Measurements from ENCODE around the gene SRI. TPM values are rescaled to one million over a fixed set of nuclear protein-coding genes. Genes with fewer than 3 reads are reported as not detected.
A peak's percentile ranks its signal among the peaks of the same experiment; 100 is the strongest.

SRI gene
- total and polyA plus RNA-seq, 2 experiments from 2014 or later: 116 to 228 TPM

DNA sequence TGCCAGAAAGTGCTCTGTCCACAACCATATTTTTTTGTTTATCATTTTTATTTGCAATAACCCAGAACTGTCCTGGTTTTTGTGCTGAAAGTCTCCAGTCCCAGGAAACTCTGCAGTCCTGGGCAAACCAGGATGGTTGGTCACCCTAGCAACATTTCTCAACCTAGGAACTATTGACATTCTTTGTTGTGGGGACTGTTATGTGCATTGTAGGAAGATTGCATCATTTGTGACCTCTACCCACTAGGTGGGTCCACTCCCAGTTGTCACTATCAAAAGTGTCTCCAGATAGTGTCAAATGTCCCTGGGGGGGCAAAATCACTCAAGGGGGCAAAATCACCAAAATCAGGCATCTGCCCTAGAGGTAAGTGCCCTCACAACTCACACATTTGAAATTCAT, 14.0 kb upstream of the SRI start:
- no peak for TF ChIP-seq EZH2 (IDR thresholded peaks at IDR 0.05; ENCODE audit: borderline replicate concordance)
- no peaks in the 10 kb centered on the region for H3K27me3 ChIP-seq
- H3K4me1 ChIP-seq (ENCODE audit: insufficient read depth): no peaks in the 10 kb centered on the region
- no peaks in the 10 kb centered on the region for H4K20me1 ChIP-seq (ENCODE audit: insufficient read depth, poor library complexity, severe bottlenecking)
- peak; percentile 7 for DNase-seq (ENCODE audit: low spot score)
- H2AFZ ChIP-seq: no peak overlapping the region
- H3K36me3 ChIP-seq (replicated peaks; ENCODE audit: insufficient read depth, low read depth): no peaks in the 10 kb centered on the region
- H3K9me3 ChIP-seq (ENCODE audit: low read depth): no peaks in the 10 kb centered on the region
- no peaks in the 10 kb centered on the region for H3K79me2 ChIP-seq
- no peaks in the 10 kb centered on the region for H3K9me2 ChIP-seq (replicated peaks; ENCODE audit: insufficient read depth)
- no peak overlapping the region for H3K4me2 ChIP-seq
- H3K27ac ChIP-seq: no peak overlapping the region
- no peak overlapping the region for H3K4me3 ChIP-seq

DNA sequence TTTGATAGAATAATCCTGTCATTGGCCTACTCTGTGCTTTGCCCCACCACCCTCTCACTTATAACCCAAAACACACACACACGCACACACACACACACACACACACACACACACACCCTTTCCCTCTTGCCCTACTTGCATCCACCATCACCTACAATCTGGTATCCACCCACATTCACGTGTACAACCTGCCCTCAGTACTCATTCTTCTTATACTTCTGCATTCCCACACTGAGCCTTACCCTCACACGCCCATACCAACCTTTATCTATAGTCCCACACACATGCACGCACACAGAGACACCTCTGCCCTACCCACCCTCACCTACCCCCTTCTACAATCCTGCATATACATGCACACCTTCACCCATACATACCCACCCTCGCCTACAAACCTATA, 10.8 kb upstream of the SRI start:
- Histone ChIP-seq H3K27me3 (no peaks in the 10 kb centered on the region), H3K9me3 (ENCODE audit: low read depth) (no peaks in the 10 kb centered on the region), H3K4me2 (no peak overlapping the region), H2AFZ (no peak overlapping the region), H4K20me1 (ENCODE audit: insufficient read depth, poor library complexity, severe bottlenecking) (no peaks in the 10 kb centered on the region), H3K9me2 (replicated peaks; ENCODE audit: insufficient read depth) (no peaks in the 10 kb centered on the region), H3K4me3 (no peak overlapping the region), H3K4me1 (ENCODE audit: insufficient read depth) (peaks cover 10% of the 10 kb centered on the region), H3K27ac (no peak overlapping the region), H3K79me2 (no peaks in the 10 kb centered on the region), H3K36me3 (replicated peaks; ENCODE audit: insufficient read depth, low read depth) (no peaks in the 10 kb centered on the region)
- TF ChIP-seq EZH2phosphoT487 (IDR thresholded peaks at IDR 0.05; ENCODE audit: low read depth, severe bottlenecking, unreplicated experiment): no peak
- TF ChIP-seq EZH2 (IDR thresholded peaks at IDR 0.05; ENCODE audit: borderline replicate concordance): no peak
- TF ChIP-seq, protein P1, sequence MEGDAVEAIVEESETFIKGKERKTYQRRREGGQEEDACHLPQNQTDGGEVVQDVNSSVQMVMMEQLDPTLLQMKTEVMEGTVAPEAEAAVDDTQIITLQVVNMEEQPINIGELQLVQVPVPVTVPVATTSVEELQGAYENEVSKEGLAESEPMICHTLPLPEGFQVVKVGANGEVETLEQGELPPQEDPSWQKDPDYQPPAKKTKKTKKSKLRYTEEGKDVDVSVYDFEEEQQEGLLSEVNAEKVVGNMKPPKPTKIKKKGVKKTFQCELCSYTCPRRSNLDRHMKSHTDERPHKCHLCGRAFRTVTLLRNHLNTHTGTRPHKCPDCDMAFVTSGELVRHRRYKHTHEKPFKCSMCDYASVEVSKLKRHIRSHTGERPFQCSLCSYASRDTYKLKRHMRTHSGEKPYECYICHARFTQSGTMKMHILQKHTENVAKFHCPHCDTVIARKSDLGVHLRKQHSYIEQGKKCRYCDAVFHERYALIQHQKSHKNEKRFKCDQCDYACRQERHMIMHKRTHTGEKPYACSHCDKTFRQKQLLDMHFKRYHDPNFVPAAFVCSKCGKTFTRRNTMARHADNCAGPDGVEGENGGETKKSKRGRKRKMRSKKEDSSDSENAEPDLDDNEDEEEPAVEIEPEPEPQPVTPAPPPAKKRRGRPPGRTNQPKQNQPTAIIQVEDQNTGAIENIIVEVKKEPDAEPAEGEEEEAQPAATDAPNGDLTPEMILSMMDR (IDR thresholded peaks at IDR 0.05; ENCODE audit: poor library complexity): no peak
- WGBS (ENCODE audit: low lambda C conversion rate, missing lambda C conversion rate): 79% methylated on average over 5 of the region's 5 CpGs
- DNase-seq (ENCODE audit: low spot score): no peak

DNA sequence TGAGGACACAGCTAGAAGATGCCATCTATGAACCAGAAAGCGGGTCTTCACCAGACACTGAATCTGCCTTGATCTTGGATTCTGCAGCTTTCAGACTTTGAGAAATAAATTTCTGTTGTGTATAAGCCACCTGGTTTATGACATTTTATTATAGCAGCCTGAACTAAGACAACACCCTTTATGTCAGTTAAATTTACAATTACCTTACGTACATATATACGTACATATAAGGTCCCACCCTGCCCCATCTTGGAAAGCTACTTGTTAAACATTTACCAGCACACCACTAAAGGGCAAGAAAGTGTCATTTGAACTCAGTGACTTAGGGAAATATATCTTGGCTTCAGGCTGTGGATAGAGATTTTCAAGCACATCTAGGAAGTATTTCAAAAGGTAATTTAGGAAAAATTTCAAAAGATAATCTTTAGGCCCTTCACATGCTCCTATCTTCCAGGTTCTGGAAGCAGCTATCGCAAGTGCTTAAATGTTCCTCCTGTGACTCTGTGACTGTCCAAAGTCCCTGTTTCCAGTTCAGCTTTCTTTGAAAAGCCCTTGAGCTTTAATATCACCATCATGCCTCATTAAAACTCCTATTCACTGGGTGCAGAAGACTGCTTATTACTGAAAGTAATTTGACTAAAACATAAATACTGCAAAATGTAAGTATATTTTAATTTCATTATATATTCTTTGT, 9.6 kb upstream of the SRI start:
- Histone ChIP-seq H3K9me3 (ENCODE audit: low read depth) (no peaks in the 10 kb centered on the region), H4K20me1 (ENCODE audit: insufficient read depth, poor library complexity, severe bottlenecking) (no peaks in the 10 kb centered on the region), H3K27me3 (no peaks in the 10 kb centered on the region), H3K79me2 (no peaks in the 10 kb centered on the region), H2AFZ (no peak overlapping the region), H3K4me2 (peak overlapping the region; percentile 28), H3K36me3 (replicated peaks; ENCODE audit: insufficient read depth, low read depth) (no peaks in the 10 kb centered on the region), H3K27ac (peak overlapping the region; percentile 22), H3K4me3 (no peak overlapping the region), H3K9me2 (replicated peaks; ENCODE audit: insufficient read depth) (no peaks in the 10 kb centered on the region), H3K4me1 (ENCODE audit: insufficient read depth) (peaks cover 10% of the 10 kb centered on the region)
- DNase-seq (ENCODE audit: low spot score): peak; percentile 27
- TF ChIP-seq, protein P1 (IDR thresholded peaks at IDR 0.05; ENCODE audit: poor library complexity): no peak
- no peak for TF ChIP-seq EZH2phosphoT487 (IDR thresholded peaks at IDR 0.05; ENCODE audit: low read depth, severe bottlenecking, unreplicated experiment)
- TF ChIP-seq EZH2 (IDR thresholded peaks at IDR 0.05; ENCODE audit: borderline replicate concordance): no peak
- WGBS (ENCODE audit: low lambda C conversion rate, missing lambda C conversion rate): 71% methylated on average over 4 of the region's 4 CpGs

DNA sequence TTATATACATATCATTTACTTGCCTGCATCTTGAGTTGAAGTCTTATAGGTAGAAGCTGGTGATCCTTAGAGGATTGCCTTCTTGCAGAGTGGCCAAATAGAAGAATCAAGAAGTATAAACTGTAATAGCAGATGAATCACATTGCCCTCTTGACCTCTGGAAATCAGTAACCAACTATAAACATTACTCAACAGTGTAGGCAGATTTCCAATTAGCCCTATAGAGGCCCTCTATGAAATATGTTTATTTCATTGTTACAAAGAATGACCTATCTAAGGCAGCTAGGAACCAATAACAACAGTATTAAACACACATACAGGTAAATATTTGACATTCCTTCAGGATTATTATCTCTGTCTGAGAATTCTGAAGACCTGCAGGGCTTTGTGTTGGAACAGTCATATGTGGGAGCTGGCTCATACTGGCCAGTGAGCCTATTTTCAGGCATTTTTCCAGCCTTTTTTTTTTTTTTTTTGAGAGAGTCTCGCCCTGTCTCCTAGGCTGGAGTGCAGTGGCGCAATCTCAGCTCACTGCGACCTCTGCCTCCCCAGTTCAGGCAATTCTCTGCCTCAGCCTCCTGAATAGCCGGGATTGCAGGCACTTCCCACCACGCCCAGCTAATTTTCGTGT, 7.2 kb upstream of the SRI start:
- Histone ChIP-seq H3K36me3 (replicated peaks; ENCODE audit: insufficient read depth, low read depth) (no peaks in the 10 kb centered on the region), H3K27me3 (no peaks in the 10 kb centered on the region), H4K20me1 (ENCODE audit: insufficient read depth, poor library complexity, severe bottlenecking) (no peaks in the 10 kb centered on the region), H3K9me2 (replicated peaks; ENCODE audit: insufficient read depth) (no peaks in the 10 kb centered on the region), H3K4me3 (no peak overlapping the region), H3K4me2 (peak overlapping the region; percentile 52), H3K79me2 (no peaks in the 10 kb centered on the region), H3K9me3 (ENCODE audit: low read depth) (no peaks in the 10 kb centered on the region), H2AFZ (no peak overlapping the region), H3K4me1 (ENCODE audit: insufficient read depth) (peaks cover 10% of the 10 kb centered on the region), H3K27ac (peak overlapping the region; percentile 57)
- 47% methylated on average over 6 of the region's 6 CpGs for WGBS (ENCODE audit: low lambda C conversion rate, missing lambda C conversion rate)
- peak; percentile 76 for DNase-seq (ENCODE audit: low spot score)
- TF ChIP-seq EZH2phosphoT487 (IDR thresholded peaks at IDR 0.05; ENCODE audit: low read depth, severe bottlenecking, unreplicated experiment) (no peak), EZH2 (IDR thresholded peaks at IDR 0.05; ENCODE audit: borderline replicate concordance) (no peak)
- TF ChIP-seq, protein P1 (IDR thresholded peaks at IDR 0.05; ENCODE audit: poor library complexity): no peak
